Dendritic cell treated with granulocyte-macrophage colony-stimulating factor and Interleukin-4, amounts not matched to agents 40 ng/mL and 50 ng/mL, for 4 days (primary cell): Measurements from ENCODE around the gene ARL8A.

ENCODE experiments used
- H3K27ac Mint-ChIP-seq: one replicate; pipeline ENCODE4 v1.8.0; 2022; ENCODE audit warnings: mild to moderate bottlenecking, mixed read lengths
- H3K27me3 Mint-ChIP-seq: one replicate; pipeline ENCODE4 v1.8.0; 2022; ENCODE audit warnings: mild to moderate bottlenecking, mixed read lengths
- H3K36me3 Mint-ChIP-seq: one replicate; pipeline ENCODE4 v1.8.0; 2022; ENCODE audit warnings: low read depth, mixed read lengths
- H3K4me1 Mint-ChIP-seq: one replicate; pipeline ENCODE4 v1.8.0; 2022; ENCODE audit warnings: low read depth, mixed read lengths
- H3K4me3 Mint-ChIP-seq: one replicate; pipeline ENCODE4 v1.8.0; 2022; ENCODE audit warnings: mild to moderate bottlenecking, moderate library complexity, mixed read lengths
- H3K9me3 Mint-ChIP-seq: one replicate; pipeline ENCODE4 v1.8.0; 2022; ENCODE audit warnings: mixed read lengths
- intact Hi-C: fragments of 100-400 bp; cut with micrococcal nuclease; formaldehyde crosslinking; loops from one replicate; pipeline ENCODE4 v1.15.0; 2022

Gene ARL8A

GRCh38 chr1:202129453-202130296, 14.9 kb downstream of the ARL8A start:
- Mint-ChIP-seq H3K9me3 (no peaks in the 10 kb centered on the region), H3K4me3 (no peak overlapping the region), H3K36me3 (peaks cover 31% of the 10 kb centered on the region), H3K27me3 (peaks cover 5% of the 10 kb centered on the region), H3K27ac (no peak overlapping the region), H3K4me1 (peaks cover 31% of the 10 kb centered on the region)
- intact Hi-C loops, result no loop called here

- intact Hi-C loops, result no loop called here
- Mint-ChIP-seq H3K9me3 (no peaks in the 10 kb centered on the region), H3K4me3 (no peak overlapping the region), H3K27me3 (peaks cover 7% of the 10 kb centered on the region), H3K27ac (no peak overlapping the region), H3K4me1 (peaks cover 15% of the 10 kb centered on the region), H3K36me3 (peaks cover 14% of the 10 kb centered on the region)
These were observed 16.5 kb downstream of the ARL8A start for GRCh38 chr1:202127836-202128622.

- H3K4me3 Mint-ChIP-seq, result no peak overlapping the region
- peaks cover 5% of the 10 kb centered on the region for H3K36me3 Mint-ChIP-seq
- intact Hi-C loops, result no loop called here
- no peak overlapping the region for H3K27ac Mint-ChIP-seq
- peaks cover 7% of the 10 kb centered on the region for H3K27me3 Mint-ChIP-seq
- H3K9me3 Mint-ChIP-seq, result no peaks in the 10 kb centered on the region
- peaks cover 7% of the 10 kb centered on the region for H3K4me1 Mint-ChIP-seq
These were observed 17.5 kb downstream of the ARL8A start for GRCh38 chr1:202127061-202127460.

DNA sequence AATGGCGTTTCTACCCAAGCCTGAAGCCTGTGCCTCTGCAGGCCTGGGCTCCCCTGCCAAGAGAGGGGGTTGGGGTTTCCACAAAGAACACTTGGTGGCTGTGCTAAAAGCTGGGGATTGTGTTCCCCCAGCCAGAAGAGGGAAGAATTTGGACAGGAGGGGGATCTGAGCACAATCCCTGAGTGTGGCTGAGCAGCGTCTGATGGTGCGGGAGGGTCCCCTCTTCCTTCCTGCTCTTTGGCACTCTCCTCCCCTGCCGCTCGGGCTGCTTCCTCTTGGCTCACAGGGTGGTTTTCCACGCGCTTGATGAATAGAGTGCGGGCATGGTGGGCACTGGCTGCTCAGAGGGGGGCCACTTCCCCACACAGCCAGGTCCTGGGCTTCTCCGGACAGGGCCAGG, 18.1 kb downstream of the ARL8A start:
- Mint-ChIP-seq H3K27ac (no peak overlapping the region), H3K36me3 (no peaks in the 10 kb centered on the region), H3K4me1 (peaks cover 7% of the 10 kb centered on the region), H3K4me3 (no peak overlapping the region), H3K9me3 (no peaks in the 10 kb centered on the region), H3K27me3 (peaks cover 7% of the 10 kb centered on the region)
- intact Hi-C loops, result no loop called here

GRCh38 chr1:202125611-202126010, 18.9 kb downstream of the ARL8A start:
- intact Hi-C loops, result no loop called here
- Mint-ChIP-seq H3K36me3 (no peaks in the 10 kb centered on the region), H3K9me3 (no peaks in the 10 kb centered on the region), H3K4me1 (peaks cover 7% of the 10 kb centered on the region), H3K27ac (no peak overlapping the region), H3K4me3 (no peak overlapping the region), H3K27me3 (peaks cover 9% of the 10 kb centered on the region)

DNA sequence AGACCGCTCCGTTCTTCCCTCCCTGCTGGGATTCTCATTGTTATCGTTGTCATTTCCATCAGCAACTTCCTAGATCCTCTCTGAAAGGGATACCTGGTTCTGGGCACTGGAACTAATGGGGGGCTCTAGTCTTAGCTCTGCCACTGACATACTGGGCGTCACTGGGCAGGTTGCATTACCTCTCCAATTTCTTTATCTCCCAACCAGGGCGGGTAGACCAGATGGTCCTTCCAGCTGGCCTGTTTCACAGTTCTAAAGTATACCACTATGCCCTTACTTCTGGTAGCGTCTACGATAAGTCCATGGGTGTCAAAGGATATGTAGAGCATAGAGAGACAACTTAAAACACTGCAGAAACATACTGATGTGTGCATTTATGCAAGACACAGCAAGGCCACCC, 20.4 kb downstream of the ARL8A start:
- no peak overlapping the region for H3K4me3 Mint-ChIP-seq
- intact Hi-C loops, result no loop called here
- no peak overlapping the region for H3K27ac Mint-ChIP-seq
- H3K9me3 Mint-ChIP-seq, result no peaks in the 10 kb centered on the region
- no peaks in the 10 kb centered on the region for H3K36me3 Mint-ChIP-seq
- peaks cover 7% of the 10 kb centered on the region for H3K4me1 Mint-ChIP-seq
- H3K27me3 Mint-ChIP-seq, result peaks cover 9% of the 10 kb centered on the region

- Mint-ChIP-seq H3K27me3 (peaks cover 9% of the 10 kb centered on the region), H3K9me3 (no peaks in the 10 kb centered on the region), H3K4me1 (peaks cover 7% of the 10 kb centered on the region), H3K4me3 (no peak overlapping the region), H3K27ac (no peak overlapping the region), H3K36me3 (no peaks in the 10 kb centered on the region)
- intact Hi-C loops, result no loop called here
These were observed 21.2 kb downstream of the ARL8A start for GRCh38 chr1:202123336-202123813.

GRCh38 chr1:202122639-202123335, 21.8 kb downstream of the ARL8A start, which contains the start of gene GPR37L1:
Gene GPR37L1, plus strand, starts transcription at chr1:202122917. Its CDS starts 47 bp downstream, at chr1:202122964.
- no peaks in the 10 kb centered on the region for H3K36me3 Mint-ChIP-seq
- H3K4me1 Mint-ChIP-seq, result peaks cover 7% of the 10 kb centered on the region
- H3K27me3 Mint-ChIP-seq, result peaks cover 9% of the 10 kb centered on the region
- intact Hi-C loops, result no loop called here
- no peak within 1 kb of the TSS for H3K4me3 Mint-ChIP-seq
- H3K9me3 Mint-ChIP-seq, result no peaks in the 10 kb centered on the region
- no peak within 1 kb of the TSS for H3K27ac Mint-ChIP-seq

DNA sequence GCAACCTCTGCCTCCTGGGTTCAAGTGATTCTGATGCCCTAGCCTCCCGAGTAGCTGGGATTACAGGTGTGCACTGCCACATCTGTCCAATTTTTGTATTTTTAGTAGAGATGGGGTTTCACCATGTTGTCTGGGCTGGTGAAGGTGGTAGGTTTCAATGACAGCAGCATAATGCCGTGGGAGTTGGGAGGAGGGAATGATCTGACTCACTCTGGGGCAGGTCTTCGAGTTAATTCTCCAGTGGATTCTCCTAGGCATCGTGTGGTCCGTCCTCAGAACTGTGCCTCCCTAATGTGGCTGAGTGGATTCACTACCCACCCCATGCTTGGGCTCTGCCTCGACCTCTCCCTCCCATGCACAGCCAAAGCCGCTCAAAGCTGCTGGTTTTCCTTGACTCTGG, 23.5 kb downstream of the ARL8A start:
- intact Hi-C loops, result no loop called here
- Mint-ChIP-seq H3K27ac (no peak overlapping the region), H3K4me3 (no peak overlapping the region), H3K27me3 (peaks cover 9% of the 10 kb centered on the region), H3K4me1 (peaks cover under 1% of the 10 kb centered on the region), H3K36me3 (no peaks in the 10 kb centered on the region), H3K9me3 (no peaks in the 10 kb centered on the region)

DNA sequence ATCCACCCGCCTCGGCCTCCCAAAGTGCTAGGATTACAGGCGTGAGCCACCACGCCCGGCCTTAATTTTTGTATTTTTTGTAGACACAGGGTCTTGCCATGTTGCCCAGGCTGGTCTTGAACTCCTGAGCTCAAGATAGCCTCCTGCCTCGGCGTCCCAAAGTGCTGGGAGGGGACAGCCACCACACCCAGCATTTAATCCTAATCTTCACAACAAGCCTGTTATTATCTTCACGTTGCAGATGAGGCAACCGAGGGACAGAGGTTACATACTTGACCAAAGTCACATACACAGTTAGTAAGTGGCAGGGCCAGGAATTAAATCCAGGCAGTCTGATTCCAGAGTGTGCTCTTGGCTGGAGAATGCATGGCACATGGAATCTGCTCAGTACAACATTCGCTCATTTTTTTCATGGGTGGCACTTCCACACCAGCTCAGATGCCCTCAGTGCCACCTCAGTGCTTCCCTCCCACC, 26.6 kb downstream of the ARL8A start:
- no peak overlapping the region for H3K4me3 Mint-ChIP-seq
- H3K27ac Mint-ChIP-seq, result no peak overlapping the region
- H3K4me1 Mint-ChIP-seq, result no peaks in the 10 kb centered on the region
- no peaks in the 10 kb centered on the region for H3K9me3 Mint-ChIP-seq
- peaks cover 12% of the 10 kb centered on the region for H3K27me3 Mint-ChIP-seq
- H3K36me3 Mint-ChIP-seq, result no peaks in the 10 kb centered on the region
- intact Hi-C loops, result no loop called here

- Mint-ChIP-seq H3K4me3 (no peak overlapping the region), H3K27me3 (peaks cover 11% of the 10 kb centered on the region), H3K9me3 (no peaks in the 10 kb centered on the region), H3K36me3 (no peaks in the 10 kb centered on the region), H3K4me1 (no peaks in the 10 kb centered on the region), H3K27ac (no peak overlapping the region)
- intact Hi-C loops, result no loop called here
These were observed 28.2 kb downstream of the ARL8A start for GRCh38 chr1:202116287-202116686.

GRCh38 chr1:202113690-202114300, 30.7 kb downstream of the ARL8A start:
- Mint-ChIP-seq H3K4me1 (no peaks in the 10 kb centered on the region), H3K27me3 (peaks cover 10% of the 10 kb centered on the region), H3K27ac (no peak overlapping the region), H3K9me3 (no peaks in the 10 kb centered on the region), H3K4me3 (no peak overlapping the region), H3K36me3 (no peaks in the 10 kb centered on the region)
- intact Hi-C loops, result no loop called here

DNA sequence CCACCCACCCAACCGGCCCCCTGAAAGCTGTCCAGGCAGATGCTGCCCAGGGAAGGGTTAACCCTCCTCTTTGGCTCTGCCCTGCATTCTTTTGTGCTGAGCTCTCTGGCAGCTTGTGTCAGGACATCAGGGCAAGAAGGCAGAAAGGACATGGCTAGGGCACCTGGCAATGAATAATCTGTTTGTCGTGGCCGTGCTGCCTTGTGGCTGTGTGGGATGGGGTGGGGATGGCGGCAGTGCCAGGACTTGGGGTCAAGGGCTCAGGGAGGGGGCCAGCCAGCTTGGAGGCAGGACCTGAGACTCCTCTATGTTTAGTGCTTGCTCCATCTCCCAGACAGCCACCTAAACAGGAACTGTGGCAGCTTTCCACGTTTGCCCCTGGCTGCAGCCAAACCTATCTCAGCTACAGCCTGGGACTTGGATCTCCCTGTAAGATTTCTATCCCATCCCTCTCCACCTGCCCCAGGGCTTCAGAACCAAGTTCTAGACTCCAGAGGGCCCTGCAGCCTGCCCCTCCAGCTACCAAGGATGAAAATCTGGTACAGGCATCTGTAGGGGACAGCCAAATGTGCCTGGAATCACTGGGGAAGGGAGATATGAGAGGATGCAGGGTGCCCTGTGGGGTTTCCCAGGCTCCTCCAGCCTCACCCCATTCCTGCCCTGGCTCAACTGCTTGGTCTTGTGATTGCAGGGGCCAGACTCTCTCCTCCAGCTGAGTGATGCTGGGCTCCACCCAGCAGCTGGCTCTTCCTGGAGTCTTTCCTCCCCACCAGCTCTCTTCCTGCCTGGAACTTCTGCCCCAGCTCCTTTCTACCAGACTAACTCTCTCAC, 31.5 kb downstream of the ARL8A start:
- intact Hi-C loops, result no loop called here
- Mint-ChIP-seq H3K4me3 (no peak overlapping the region), H3K27ac (no peak overlapping the region), H3K36me3 (no peaks in the 10 kb centered on the region), H3K4me1 (no peaks in the 10 kb centered on the region), H3K9me3 (no peaks in the 10 kb centered on the region), H3K27me3 (peaks cover 10% of the 10 kb centered on the region)
